GM21367 (cell line): Measurements from ENCODE around the gene CHD6.
A peak's percentile ranks its signal among the peaks of the same experiment; 100 is the strongest.

Source experiments
- ATAC-seq: cut with Tn5 transposase; IDR thresholded peaks from one replicate; pipeline ENCODE4 v1.9.1; 2021; ENCODE audit not compliant: unreplicated experiment

CHD6 gene

GRCh38 chr20:41623625-41624375 is 5.6 kb upstream of the CHD6 start:
- ATAC-seq: no peak

DNA sequence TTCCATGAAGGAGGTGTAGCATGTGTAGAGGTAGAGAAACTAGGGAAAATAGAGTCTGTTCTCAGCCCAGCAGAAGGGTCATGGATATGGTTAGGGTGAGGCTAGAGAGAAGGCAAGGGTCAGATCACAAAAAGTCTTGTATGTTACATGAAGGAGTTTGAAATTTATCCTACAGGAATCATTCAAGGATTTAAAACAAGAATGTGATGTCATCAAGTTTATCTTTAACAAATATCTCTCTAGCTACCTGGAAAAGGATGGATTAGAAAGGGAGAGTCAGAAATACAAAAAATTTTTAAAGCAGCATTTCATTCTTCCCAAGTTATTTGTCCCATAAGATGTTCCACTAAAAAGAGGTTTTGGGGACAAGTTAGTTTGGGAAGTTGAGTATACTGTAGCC is 4.4 kb upstream of the CHD6 start:
- ATAC-seq: no peak

DNA sequence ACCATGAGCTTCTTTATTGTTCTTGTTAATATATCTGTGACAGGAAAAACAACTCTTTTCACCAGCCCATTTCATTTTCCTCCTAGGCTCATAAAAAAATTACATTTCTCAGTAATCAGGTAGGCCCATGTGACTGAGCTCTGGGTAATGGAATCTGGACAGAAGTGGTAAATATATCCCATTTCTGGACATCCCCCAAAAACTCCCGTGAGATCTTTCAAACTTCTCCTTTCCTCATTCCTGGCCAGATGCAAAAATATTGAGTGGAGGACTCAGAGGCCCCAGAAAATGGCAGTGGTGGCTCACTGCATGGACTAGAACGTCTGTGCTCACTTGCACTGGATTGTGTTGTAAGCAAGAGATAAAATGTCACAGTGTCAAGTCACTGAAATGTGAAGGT is 3.8 kb upstream of the CHD6 start:
- no peak for ATAC-seq

- no peak for ATAC-seq
Observed at GRCh38 chr20:41621421-41621820, 3.2 kb upstream of the CHD6 start.

GRCh38 chr20:41619360-41620100 is 1.4 kb upstream of the CHD6 start:
- no peak for ATAC-seq

DNA sequence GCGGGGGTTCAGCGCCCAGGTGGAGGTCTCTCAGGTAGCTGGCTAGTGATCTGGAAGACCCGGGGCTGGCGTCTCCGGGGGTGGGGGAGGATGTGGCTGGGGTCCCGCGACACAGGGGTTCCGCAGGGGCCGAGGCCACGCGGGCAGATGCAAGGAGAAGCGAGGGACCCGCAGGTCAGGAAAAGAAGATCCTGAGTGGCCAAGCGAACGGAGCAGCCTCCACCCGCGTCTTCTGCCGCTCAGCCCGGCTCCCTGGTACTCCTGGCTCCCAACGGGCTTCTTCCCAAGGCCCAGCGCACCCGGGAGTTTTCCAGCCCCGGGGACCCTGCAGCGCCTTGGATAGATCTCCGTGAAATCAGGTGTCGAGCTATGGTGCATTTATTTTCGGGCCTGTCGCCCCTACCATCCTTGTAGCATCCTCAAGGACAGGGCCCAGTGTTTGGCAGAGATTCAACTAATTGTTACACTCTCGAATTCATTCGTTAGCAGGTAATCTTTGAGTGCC is 682 bp upstream of the CHD6 start:
- no peak for ATAC-seq

DNA sequence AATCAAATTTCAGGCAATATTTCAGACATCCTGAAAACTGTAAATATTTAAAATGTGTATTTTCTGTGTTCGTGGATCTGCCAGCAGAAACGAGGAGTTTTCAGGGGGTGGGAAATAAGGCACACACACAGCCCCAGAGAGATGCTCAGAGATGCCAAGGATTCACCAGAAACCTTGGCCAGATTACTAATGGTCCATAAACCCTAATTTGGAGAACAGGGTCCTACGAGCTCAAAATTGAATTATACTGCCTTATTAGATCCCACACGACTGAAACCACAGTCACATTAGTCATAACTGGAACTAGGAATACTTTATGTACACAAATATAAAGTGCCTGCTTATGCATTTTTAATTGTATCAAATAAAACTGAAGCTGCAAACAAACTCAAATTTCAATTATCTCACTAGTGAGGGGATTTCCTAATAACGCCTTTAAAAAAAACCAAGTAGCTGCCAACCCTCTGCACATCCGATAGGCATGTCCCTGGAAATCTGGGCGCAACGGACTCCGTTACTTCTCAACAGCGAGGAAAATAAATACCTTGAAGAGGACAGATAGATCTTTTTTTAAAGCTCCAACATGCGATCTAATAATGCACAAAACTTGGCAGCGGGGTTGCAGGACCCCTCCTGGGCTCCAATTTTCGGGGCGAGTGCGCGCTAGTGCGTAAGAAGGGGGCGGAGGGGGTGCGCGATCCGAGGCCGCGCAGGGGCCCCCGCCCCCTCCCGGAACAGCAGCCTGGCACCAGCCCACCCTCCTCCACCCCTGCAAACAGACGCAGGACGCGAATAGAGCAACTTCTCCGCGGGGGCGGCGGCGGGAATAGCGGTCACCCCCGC is 897 bp downstream of the CHD6 start:
- ATAC-seq: peak; percentile 16

DNA sequence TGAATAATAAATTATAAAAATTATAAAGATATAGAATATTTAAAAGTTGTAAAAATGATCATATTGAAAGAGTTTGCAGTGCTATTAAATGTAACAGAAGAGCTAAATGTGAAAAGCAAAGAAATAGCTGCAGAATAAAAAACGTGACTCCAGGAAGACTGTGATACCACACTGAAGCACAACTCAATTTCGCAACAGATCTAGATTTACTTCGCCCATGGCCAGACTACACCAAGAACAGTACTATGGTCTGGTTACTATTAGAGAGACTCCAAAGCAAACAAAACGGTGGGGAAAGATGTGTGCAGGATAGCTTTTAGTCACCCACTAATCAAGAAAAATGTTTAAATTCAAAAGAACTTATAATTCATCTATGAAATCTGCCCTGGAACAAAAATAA is 1.9 kb downstream of the CHD6 start:
- ATAC-seq: no peak

DNA sequence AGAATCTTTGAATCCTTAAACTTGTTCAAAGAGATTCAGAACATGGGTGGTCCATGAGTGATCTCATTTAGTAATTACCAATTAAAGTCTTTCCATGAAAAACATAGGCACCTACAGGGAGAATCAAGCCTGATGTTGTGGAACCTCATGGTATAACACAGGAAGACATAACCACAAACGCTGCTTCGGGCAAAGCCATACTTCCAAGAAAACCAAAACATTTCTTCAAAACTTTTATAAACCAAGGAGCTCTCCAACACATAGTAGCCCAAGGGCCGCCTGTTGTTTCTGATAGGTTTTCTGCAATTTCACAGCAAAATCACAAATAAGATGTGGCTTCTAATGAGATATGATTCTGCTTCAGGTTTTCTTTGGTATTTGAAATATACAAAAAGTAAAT is 2.5 kb downstream of the CHD6 start:
- ATAC-seq: no peak

GRCh38 chr20:41615110-41615509 is 3.1 kb downstream of the CHD6 start:
- ATAC-seq: no peak

GRCh38 chr20:41613321-41613720 is 4.9 kb downstream of the CHD6 start:
- no peak for ATAC-seq

DNA sequence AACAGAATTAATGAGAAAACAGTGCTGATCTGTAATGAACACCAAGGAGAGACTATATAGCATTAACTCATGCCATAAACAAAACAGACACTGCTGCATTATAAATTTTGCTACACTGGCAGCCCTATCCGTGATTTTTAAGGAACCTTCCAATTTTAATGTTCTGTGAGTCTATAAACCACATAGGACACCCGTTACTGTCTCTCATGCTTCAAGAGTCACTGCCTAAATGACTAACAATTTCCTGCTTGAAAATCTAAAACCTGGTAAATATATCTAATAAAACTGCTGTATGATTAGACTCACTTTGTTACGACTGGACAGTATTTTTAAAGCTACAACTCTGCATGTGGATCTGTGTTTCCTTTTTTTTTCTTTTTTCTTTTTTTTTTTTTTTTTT is 8.7 kb downstream of the CHD6 start:
- ATAC-seq: no peak

DNA sequence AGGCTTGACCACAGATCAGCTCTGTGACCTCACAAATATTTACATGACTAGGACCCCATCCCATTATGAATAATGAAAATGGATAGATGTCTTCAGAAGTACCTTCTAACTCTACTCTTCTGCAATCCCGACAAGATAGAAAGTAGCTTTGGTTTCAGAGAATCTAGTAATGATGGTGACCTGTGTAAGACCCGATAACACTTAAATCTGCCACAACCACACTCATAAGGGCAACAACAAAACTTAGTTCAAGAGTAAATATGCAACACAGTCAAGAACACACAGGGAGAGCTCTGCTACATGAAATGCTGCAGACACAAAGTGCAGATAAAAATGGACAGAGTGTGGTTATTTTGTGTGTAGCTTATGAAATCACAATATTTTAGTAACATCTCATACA is 9.6 kb downstream of the CHD6 start:
- ATAC-seq: no peak

DNA sequence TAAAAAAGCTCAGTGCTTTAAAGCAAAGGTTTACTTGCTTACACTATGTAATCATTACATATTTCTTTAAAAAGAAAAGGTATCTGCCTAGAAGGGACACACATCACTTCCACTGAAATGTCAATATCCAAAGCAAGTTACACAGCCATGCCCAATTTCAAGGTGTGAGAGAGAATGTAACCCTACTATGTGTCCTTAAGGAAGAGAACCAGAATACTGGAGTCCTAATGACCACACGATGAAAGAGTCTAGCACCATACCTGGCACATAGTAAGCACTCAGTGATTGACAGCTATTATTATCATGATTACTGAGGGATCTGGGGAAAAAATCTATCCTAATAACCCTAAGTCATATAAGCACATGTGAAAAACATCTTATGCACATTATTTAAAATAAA is 10.4 kb downstream of the CHD6 start:
- no peak for ATAC-seq

DNA sequence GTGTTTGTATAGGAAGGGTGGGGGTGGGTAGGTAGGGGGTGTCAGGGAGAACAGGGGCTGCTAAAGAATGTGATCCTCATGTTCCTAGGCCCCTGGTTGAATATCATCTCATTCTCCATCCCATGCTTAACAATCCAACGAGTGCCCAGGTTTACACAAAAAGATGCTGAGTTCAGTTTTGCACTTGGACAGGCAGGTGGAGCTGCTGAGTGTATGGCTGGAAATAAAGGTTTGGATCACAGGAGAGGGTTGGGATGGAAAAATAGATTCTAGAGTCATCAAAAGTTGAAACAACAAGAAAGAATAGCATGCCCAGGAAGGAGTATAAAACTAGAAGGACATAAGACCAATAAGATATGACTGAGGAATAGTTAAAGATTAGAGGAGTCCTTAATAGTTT is 14.2 kb downstream of the CHD6 start:
- no peak for ATAC-seq

DNA sequence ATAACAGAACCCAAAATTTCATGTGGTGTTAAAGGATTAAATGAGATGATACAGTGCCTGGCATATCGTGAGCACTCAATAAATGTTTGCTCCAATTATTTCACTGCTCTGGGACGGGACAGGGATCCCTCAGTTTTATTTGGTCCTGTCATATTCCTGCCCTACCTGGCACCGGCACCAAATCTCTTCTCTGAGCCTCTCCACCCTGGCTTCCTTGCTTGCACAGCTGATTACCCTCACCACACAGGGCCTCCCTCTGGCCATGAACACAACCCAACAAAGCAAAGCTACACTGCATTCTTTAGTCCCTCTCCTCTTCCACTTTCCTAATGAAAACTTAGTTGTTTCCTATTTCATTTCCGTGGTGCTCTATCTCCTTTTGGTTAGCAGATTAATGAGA is 16.4 kb downstream of the CHD6 start:
- no peak for ATAC-seq

GRCh38 chr20:41600926-41601631 is 17.1 kb downstream of the CHD6 start:
- ATAC-seq: no peak

DNA sequence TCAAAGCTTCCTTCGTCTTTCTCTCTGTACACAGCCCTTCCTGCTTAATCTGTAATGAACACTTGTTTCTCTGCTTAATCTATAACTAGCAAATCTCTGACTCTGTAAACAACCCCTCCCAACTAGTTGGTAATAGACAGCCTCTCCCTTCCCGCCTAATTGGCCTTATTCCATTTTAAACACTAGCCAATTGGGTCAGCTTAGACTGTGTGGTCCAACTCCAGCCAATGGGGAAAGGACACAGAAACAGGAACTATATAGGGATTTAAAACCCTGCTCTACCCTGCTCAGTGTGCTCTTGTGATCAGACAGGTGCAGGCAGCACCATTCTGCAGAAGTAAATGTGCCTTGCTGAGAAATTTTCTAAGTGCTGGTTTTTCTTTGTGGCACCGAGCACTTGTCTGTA is 18.5 kb downstream of the CHD6 start:
- no peak for ATAC-seq

DNA sequence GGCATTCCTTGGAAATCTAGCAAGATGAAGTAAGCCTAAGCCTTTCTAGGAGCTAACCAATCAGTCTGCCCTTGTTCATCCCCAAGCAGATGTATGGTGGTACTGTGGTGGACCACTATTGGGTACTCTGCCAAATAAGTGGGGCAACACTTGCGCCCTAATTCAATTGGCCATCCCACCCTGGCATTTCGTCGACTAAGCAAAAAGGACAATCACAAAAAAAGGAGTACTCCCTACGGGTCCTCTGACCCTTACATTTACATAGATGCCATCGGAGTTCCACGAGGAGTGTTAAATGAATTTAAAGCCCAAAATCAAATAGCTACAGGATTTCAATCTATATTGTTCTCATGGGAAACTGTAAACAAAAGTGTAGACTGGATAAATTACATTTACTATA is 19.5 kb downstream of the CHD6 start:
- no peak for ATAC-seq

GRCh38 chr20:41594514-41595322 is 23.5 kb downstream of the CHD6 start:
- no peak for ATAC-seq
